CMK (cell line): ENCODE data around the gene OGA.

Source experiments
- DNase-seq: peaks from one replicate; pipeline ENCODE4 v3.0.0-alpha.2; 2010; ENCODE audit warnings: low read depth

Gene OGA

DNA sequence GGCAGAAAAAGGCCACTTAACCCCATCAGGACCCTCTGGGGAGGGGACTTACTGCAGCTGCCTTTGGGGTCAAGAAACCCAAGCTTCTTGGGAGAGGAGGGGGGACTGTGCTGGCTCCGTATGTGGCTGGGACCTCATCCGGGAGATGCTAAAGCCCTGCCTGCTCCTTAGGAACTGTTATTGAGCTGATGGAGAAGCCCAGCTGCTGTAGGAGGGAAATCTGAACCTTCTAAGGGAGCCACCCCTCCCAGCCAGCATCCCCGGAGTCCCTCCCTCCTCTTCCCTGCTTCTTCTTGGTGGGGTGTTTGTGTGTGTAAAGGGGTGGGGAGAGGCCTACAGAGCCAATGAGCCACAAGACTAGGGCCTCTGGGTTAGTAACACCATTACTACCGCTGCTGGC lies 17.1 kb upstream of the OGA start:
- no peak for DNase-seq

GRCh38 chr10:101834341-101834740 lies 16.1 kb upstream of the OGA start:
- DNase-seq: peak; percentile 92

GRCh38 chr10:101833466-101833865 lies 15.2 kb upstream of the OGA start:
- no peak for DNase-seq

- no peak for DNase-seq
These were observed 14.1 kb upstream of the OGA start for GRCh38 chr10:101832325-101832771.

DNA sequence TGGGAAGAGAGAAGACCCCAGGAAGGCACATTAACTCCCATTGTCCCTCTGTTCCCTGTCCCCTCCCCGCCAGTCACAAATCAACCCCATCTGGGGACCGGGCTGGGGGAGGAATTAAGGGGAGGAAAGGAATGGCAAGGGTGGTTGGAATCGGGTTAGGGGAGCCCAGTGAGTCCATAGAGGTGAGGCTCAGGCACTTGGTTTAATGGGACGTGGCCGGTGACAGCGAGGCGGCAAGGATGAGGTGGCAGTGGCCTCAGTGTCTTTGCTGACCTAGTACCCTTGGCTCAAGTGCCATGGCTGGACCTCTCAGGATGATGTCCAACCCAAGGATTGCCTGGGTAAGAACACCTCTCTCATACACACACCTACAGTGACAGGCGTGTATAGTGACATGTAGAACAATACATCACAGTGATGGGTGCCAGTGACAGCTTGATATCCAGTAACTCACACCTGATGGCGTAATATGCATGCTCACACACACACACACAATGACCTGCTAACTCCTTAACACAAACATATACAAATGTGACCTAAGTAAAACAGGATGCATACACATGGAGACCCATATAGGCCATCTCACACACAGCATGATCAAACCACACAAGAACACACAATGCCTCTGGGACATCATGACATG lies 13.0 kb upstream of the OGA start:
- DNase-seq: no peak

- DNase-seq: peak; percentile 98
These were observed 12.3 kb upstream of the OGA start for GRCh38 chr10:101830322-101831168.

DNA sequence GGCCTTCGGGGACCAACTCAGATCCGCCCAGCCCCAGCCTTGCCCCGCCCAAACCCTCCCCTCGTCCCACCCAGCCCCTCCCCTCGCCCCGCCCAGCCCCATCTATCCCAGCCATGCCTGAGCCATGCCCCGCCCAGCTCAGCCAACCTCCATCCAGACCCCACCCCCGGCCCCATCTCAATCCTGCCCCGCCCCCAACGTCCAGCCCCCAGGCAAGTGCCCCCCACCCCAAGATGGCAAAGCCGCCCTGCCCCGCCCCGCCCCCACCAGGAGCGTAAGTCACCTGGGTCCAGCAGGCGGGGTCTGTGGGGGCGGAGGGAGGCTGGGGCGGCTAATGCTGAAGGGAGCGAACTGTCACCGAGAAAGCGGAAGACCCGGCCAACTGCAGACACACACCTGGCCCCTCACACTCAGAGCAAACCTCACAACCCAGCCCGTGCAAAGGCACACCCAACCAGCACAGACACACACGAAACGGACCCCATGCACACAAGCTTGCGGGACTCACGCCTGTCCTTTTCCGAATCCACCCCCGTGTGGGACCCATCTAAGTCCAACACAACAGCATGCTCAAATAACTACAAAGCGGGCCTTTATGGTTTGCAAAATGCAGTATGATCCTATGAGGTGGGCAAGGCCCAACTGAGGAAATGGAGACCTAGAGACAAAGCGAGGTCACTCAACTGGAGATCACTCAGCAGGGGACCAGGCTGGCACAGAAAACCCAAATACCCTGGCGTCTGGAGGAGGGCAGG lies 11.5 kb upstream of the OGA start:
- no peak for DNase-seq

- DNase-seq: no peak
These were observed 10.7 kb upstream of the OGA start for GRCh38 chr10:101828766-101829551.

GRCh38 chr10:101827919-101828600 lies 9.8 kb upstream of the OGA start:
- DNase-seq: no peak

- no peak for DNase-seq
These were observed 8.7 kb upstream of the OGA start for GRCh38 chr10:101826852-101827434.

DNA sequence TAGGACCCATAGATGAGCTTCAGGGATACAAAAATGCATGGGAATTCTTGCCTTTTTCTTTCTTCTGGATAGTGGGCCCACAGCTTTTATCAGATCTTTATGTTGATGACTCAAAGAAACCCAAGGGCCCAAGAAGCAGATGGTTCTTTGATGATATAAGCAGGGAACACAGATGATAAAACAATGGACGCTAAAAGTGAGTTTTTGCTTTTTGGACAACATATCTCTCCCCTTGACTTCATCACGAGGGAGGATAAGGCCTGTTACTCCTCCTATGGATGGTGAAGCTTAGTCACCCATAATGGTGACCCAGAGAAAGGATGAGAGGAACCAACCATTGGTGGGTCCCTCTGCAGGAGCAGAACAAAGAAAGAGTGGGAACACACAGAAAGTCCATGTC lies 6.5 kb upstream of the OGA start:
- DNase-seq: no peak

DNA sequence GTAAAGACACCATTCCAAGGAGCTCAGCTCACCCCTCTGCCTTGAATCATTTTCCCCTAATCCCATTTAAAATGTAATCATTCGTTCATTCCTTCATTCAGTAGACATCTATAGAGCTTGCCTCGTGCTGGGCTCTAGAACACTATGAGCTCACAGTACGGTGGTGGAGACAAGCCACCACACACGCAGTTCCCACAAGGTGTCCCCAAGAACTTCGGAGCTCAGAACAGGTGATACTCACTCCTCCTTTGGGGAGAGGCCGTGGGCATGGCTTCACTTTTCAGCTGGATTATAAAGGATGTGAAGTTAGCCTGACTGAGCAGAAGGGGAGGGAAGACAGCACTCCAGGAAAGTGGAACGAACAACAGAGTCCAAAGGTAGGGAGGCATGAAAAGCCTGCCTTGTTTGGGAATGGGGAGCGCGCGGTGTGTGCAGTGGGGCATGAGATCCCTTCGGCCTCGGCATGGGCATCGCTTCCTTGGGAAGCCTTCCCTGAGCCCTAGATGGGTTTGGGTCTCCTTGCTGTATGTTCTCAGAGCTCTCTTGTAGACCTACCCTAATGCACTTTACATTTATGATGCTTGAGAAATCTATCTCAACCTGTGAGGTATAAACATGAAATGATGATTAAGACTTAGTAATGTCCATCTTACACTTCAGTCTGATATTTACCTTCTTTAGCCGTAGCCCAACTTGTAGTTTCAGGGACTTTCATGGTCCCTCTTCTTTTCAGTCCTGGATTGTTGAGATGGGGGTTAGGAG lies 809 bp upstream of the OGA start:
- no peak for DNase-seq

DNA sequence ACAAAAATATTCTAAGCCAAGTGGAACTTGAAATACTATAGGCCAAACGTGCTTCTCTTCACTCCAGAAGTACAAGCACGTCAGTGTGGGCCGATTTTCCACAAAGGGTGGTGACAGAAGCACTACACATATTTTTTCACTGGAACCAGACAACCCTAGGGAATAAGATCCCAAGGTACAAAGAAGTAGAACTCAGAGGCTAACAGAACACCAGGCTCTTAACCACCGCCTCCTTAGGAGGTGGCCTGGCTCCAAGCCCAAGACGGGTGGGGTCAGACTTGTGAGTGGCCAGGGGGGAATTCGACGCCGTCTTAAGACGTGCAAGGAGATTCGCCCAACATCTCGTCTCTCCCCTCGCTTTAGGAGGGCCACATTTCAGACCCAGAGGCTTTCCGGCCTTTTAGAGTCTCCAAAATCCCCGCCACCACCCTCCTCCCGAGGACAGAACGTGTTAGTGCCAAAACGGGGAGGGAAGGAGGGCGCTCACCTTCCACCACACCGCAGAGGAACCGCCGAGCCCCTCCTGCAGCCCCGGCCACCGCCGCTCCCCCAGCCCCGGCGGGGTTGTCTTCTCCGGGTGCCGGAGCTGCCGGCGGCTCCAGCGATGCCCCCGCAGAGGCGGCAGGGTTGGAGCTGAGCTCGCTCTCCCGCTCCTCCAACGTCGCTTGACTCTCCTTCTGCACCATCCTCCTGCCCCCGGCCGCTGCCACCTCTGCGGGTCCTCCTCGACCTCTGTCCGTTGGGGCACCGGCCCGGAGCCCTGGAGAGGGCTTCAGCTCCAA lies 716 bp downstream of the OGA start:
- DNase-seq: peak; percentile 76

DNA sequence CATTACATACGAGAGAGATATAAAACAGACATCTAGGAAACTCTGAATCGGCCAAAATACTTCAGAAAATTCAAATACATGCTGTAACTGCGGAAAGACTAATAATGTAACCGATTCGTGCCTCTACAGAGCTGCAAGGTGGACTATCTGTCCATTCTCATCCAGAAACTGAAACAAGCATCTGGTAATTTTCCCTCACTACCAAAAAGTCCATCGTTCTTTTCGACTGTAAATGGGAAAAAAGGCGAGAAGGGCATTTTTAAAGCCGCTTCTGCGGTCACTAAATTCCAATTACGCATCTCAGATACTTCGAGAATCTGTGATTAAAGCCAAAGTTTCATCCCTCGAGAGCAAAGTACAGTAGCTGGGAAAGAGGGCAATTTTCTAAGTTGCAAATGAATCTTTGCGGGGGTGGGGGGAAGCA lies 1.3 kb downstream of the OGA start:
- DNase-seq: no peak

- no peak for DNase-seq
These were observed 1.9 kb downstream of the OGA start for GRCh38 chr10:101816376-101816775.

GRCh38 chr10:101814466-101815071 lies 3.7 kb downstream of the OGA start:
- no peak for DNase-seq

DNA sequence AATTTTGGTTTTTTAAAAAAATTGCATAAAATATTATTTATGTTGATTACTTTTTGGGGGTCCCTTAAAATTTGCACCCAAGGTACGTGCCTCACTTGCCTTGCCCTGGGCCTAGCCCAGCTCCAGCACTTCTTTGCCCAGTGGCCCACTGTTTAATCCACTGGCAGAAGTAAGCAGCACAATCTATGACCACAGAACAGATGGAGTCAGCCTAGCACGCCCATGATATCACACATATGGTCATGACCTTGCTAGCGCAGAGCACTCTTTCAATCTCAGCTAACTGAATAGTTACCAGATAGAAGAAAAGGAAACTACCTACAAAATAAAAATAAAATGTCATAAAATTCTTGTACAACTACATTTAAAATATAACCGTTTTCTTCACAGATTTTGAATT lies 5.6 kb downstream of the OGA start:
- DNase-seq: no peak

DNA sequence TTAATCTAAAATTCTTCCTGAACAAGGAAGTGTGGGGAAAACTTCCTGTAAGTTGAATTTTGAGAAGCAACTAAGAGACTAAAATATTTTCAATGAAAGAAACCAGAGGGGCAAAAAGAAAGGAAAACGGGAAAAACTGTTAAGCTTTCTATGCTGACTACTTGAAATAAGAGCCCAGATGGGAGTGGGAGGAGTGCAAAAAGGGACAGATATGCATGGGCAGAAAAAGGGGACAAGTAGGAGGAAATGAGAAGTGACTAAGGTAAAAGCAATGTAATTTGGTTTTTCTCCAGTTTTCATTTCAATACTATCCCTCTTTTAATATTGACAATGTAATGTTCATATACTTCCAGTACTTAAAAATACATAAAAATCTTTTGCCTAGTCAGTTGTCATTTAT lies 11.1 kb downstream of the OGA start:
- no peak for DNase-seq

DNA sequence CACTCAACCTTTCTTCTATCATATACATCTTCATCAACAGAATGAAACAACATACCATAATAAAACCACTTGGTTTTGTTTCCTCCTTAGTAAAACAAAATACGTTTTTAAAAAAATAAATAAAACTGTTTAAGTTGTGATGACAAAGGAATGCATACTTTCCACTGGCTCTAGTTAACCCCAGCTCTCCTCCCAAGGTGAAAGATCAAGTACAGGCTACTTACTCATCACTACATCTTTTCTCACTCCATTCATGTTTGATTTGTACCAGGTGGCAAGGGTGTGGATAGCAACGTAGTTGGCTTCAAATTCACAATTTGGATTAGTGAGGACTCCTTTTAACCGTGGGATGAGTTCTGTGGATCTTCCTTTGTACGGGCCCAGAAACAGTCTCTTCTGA lies 14.7 kb downstream of the OGA start:
- no peak for DNase-seq
